ENCODE measurements around the gene DPP6.

DNA sequence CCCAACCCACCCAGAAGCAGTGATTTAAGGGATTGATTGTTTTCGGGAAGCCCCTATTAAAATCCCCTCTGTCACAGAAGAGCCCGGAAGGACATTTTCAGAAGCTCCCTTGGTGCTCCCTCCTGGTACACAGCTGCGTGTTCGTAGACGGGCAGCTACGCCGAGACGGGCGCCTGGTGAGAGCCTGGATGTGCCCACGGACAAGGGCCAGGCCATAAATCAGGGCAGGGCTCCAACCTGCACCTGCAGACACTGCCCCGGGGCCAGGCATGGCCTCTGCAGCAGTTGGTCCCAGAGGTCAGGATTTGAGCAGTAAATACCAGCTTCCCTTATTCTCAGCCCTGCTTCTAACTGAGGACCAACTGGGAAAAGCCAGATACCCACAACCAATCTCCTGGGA, 843.9 kb downstream of the DPP6 start:
- TF ChIP-seq CTCF (IDR thresholded peaks at IDR 0.05; ENCODE audit: low read depth, low read length) (no peak), POLR2A (IDR thresholded peaks at IDR 0.05; ENCODE audit: extremely low read depth, insufficient read length) (no peak), MYC (IDR thresholded peaks at IDR 0.05; ENCODE audit: low read depth, low read length) (no peak)
